Lower leg skin (tissue), 3 donors: ENCODE data around the gene WDR6.

Experiments
- POLR2A ChIP-seq, 2 donors: fragments of 450-650 bp; IDR thresholded peaks; one replicate each; pipeline ENCODE4 v1.6.1; 2016 to 2017; ENCODE audit warnings: antibody characterized with exemption in 2 of 2, mild to moderate bottlenecking in 1 of 2, moderate library complexity in 1 of 2
- TF ChIP-seq, protein P1 (sequence below), 3 donors: fragments of 450-650 bp; IDR thresholded peaks; one replicate each; pipeline ENCODE4 v1.5.1; 2016; ENCODE audit warnings: antibody characterized with exemption in 3 of 3, mild to moderate bottlenecking in 3 of 3, moderate library complexity in 2 of 3

DNA sequence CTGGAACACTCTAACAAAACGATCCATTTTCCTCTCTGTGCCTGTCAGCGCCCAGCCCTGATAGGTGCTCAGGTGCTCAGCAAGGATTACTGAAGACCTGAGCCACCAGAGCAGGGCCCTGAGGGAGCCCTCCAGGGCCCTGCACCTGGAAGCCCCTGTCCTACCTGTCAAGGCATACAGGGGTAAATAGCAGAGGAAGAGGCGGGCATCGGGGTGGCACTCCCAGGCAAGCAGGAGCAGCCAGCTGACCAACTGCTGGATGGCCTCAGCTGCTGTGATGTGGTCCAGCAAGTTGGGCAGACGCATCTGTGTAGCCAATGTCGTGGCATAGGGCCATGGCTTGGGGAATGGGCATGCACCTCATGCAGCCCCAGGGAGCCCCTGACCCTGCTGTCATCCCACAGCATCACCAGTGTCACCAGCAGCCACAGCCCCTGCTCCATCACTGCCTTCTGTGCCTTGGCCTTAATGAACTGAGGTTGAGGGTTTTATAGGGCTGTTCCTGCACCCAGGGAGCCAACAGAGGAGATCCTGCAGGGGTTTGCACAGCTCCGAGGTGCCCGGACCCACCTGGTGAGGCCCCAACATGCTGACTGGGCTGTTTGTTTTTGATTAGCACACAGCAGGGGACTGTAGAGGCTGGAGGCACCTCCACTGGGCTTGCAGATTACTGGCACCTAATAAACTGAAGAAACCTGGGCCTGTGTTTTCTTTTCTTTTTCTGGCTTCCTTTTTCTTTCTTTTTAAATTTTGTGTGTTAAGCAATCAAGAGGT lies 7.9 kb upstream of the WDR6 start:
- TF ChIP-seq, protein P1, sequence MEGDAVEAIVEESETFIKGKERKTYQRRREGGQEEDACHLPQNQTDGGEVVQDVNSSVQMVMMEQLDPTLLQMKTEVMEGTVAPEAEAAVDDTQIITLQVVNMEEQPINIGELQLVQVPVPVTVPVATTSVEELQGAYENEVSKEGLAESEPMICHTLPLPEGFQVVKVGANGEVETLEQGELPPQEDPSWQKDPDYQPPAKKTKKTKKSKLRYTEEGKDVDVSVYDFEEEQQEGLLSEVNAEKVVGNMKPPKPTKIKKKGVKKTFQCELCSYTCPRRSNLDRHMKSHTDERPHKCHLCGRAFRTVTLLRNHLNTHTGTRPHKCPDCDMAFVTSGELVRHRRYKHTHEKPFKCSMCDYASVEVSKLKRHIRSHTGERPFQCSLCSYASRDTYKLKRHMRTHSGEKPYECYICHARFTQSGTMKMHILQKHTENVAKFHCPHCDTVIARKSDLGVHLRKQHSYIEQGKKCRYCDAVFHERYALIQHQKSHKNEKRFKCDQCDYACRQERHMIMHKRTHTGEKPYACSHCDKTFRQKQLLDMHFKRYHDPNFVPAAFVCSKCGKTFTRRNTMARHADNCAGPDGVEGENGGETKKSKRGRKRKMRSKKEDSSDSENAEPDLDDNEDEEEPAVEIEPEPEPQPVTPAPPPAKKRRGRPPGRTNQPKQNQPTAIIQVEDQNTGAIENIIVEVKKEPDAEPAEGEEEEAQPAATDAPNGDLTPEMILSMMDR (IDR thresholded peaks at IDR 0.05) = no peak
- TF ChIP-seq POLR2A (IDR thresholded peaks at IDR 0.05) = no peak
